Stimulated activated CD8-positive, alpha-beta memory T cell treated with anti-CD3 and anti-CD28 coated beads, Interleukin-2, amount 100 ng/mL, for 1 hour (primary cell): ENCODE data around the gene ATE1.

ENCODE experiments used
- DNase-seq, 2 donors: peaks; one replicate each; pipeline ENCODE4 v3.0.0-alpha.2; 2020; ENCODE audit warnings: low read depth in 2 of 2

Gene ATE1

DNA sequence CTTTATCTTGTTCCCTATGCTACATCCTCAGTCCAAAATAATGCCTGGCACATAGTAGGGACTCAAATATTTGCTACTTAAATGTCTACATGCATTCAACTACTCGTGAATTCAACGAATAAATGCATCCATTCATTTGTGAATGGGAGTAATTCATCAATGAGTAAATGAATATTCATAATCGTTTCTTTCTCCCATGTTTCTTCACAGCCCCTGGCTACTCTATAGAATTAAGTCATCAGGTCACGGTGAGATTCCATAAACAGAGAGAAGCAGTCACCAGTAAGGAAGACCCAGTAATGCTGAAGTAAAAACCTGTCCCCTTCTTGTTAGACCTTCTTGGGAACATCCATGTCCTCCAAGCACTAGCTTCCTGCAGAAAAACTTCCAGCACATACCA is 48.4 kb downstream of the ATE1 start:
- DNase-seq = no peak

GRCh38 chr10:121873236-121873635 is 54.6 kb downstream of the ATE1 start:
- DNase-seq = no peak

GRCh38 chr10:121870413-121870812 is 57.4 kb downstream of the ATE1 start:
- DNase-seq = no peak

- no peak for DNase-seq
These were observed 62.3 kb downstream of the ATE1 start for GRCh38 chr10:121865554-121865953.

GRCh38 chr10:121864653-121865052 is 63.2 kb downstream of the ATE1 start:
- no peak for DNase-seq

- no peak for DNase-seq
These were observed 63.7 kb downstream of the ATE1 start for GRCh38 chr10:121864168-121864567.

DNA sequence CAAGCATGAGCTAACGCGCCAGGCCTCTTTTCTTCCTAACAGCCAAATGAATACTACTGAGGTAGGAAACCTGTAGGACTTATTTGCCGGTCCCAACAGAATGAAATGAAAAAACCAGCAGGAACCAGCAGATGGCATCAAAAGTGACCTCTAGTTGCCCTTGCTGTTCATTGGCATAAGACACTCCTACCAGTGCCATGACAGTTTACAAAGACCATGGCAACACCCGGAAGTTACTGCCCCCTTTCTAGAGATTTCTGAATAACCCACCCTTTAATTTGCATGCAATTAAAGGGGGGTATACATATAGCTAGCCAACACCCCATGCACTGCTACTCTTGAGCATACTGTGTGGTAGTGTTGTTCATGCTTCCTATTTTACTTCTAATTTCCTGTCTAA is 65.2 kb downstream of the ATE1 start:
- no peak for DNase-seq

DNA sequence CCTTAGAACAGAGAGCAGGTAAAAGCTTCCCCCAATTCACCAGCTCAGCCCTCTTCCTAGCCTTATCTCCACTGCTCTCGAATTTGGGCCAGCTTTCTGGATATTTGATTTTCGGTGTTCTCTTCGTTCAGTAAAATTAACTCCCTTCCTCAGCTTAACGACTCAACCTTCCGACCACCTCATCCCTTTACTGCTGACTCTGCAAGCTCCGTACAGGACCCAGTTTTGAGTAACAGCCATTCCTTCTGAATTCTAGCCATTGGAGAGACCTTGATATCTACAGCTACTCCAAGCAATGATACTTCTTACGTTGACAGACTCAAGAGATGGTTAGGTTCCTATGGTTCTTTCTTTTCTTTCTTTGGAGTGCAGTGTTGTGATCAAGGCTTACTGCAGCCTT is 65.8 kb downstream of the ATE1 start:
- DNase-seq = no peak

DNA sequence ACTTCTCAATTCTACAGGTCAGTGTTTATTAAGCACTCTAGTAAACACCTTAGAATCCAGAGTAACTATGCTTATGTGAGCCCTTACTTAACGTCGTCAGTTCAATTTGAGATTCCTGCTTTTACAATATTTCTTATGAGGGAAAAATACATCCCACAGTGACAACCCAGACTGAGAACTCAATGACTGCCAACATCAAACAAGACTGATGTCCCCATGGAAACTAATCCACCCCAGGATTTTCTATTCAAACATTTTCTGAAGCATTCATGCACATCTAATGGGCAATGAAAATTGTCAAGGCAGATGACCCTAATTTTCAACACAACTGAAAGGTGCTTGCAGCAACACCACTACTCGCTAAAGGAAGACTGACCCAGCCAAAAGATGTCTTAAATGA is 67.0 kb downstream of the ATE1 start:
- no peak for DNase-seq

- no peak for DNase-seq
These were observed 72.9 kb downstream of the ATE1 start for GRCh38 chr10:121854809-121855445.

DNA sequence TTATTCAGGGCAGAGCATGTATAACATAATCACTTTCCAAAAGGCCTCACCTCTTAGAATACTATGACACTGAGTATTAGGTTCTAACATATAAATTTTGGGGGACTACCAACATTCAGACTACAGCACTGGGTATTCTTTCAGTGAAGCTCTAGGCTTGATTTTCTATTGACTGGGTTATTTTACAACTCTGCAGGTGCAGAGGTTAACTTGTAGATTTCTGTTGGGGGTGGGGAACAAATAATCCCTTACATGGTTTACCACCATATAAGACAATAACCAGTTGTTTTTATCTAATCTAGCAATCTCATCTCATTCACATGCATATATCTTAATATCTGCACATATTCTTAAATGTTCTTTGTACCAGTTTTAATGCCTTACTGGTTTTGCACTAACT is 73.9 kb downstream of the ATE1 start:
- DNase-seq = no peak

GRCh38 chr10:121851786-121852185 is 76.0 kb downstream of the ATE1 start:
- DNase-seq = no peak

DNA sequence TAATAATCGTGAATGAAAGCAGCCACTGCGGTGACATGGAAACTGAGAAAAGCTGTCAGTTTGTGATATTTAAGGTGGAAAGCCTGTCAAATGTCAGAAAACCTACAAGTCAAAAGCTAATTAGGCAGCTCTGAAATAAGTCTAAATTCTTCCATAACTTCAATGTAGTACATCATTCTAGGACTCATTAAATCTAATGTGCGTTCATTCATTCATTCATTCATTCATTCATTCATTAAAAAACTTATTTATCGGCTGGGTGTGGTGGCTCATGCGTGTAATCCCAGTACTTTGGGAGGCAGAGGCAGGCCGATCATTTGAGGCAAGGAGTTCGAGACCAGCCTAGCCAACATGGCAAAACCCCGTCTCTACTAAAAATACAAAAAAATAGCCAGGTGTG is 79.7 kb downstream of the ATE1 start:
- no peak for DNase-seq

- no peak for DNase-seq
These were observed 81.3 kb downstream of the ATE1 start for GRCh38 chr10:121846555-121846954.

- DNase-seq = no peak
These were observed 82.6 kb downstream of the ATE1 start for GRCh38 chr10:121845044-121845784.

DNA sequence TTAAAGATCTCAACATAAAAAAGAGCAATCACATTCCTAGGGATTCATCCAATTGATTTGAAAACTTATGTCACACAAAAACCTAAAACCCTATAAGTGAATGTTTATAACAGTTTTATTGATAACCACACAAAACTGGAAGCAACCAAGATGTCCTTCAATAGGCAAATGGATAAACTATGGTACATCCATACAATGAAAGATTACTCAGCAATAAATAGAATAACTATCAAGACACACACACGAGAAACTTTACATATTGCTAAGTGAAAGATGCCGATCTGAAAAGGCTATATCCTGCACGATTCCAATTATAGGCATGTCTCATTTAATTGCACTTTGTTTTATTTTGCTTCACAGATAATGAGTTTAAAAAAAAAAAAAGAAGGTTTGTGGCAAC is 83.3 kb downstream of the ATE1 start:
- DNase-seq = no peak

DNA sequence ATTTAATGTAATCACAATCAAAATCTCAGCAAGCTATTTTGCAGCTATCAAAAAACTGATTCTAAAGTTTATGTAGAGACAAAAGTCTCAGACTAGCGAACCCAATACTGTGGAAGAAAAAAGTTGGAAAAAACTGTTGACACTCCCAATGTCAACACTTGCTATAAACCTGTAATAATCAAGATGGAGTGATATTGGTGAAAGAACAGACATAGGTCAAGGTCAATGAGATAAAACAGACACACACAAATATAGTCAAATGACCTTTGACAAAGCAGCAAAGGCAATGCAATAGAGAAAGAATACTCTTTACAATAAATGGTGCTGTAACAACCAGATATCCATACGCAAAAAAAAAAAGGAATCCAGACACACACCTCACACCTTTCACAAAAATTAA is 84.5 kb downstream of the ATE1 start:
- DNase-seq = no peak

DNA sequence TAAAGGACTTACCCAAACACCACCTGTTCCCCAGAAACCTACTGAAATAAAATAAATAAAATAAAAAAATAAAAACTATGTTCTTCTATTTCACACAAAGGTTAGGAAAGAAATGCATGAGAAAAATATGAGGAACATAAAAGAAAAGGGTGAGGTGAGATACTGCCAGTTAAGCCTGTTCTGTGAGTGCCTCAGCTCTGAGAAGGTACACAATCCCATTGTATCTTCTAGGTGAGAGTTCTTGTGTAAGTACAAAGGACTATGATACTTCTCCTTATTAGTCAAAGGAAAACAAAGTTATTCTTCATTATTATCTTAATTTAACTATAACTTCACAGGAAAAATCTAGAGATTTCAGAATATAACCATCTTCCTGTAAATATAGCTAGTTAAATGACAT is 86.0 kb downstream of the ATE1 start:
- DNase-seq = no peak

GRCh38 chr10:121838931-121839330 is 88.9 kb downstream of the ATE1 start:
- no peak for DNase-seq

DNA sequence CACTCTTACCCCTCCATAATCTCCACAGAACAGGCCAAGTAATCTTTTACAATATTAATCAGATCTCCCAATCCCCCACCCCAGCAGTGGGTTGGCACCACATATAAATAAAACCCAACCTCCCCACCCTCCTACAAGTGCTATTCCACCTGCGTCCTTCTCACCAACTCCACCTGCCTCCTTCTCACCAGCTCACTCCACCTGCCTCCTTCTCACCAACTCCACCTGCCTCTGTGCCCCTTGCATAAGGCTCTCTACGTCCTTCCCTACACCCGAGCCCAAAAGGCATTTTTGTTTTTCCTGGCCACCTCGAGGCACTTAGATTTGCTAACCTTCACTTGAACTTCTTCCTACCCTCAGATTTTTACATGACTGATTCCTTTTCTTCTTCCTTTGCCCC is 89.7 kb downstream of the ATE1 start:
- no peak for DNase-seq

DNA sequence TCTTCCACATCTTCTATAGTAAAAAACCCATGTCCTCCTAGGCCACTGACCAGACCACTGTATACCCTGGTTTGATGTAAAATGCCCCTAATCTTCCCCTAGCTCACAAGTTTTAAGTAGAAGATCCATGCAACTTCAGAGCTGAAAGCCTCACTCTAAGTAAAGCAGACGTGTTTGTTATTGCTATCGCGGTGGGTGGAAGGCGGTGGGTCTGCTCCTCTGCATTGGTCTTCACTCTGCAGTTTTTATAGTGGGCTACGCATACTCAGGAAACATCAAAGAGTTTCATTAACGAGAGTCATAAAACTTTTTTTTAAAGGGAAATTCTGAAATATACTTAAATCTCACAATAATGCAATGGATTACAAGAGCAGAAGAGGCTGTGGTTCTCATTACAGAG is 91.7 kb downstream of the ATE1 start:
- DNase-seq = no peak

GRCh38 chr10:121835376-121835775 is 92.5 kb downstream of the ATE1 start:
- DNase-seq = no peak

DNA sequence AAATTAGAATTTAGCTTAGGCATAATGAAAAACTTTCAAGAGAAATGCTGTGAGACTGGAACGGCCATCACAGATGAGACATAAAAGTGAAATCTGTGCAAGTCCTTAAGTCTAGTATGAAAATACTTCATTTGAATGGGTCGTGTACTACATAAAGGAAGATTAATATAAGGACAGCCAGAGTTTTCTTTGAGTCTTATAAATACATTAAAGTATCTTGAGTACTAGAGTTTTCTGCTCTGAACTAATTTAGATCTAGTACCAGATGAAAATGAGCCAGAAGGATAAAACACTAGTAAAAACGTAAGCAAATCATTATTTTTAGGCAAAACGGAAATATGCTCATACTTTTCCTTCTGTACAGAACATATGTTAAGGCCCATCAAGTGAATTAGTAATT is 93.1 kb downstream of the ATE1 start:
- DNase-seq = no peak

DNA sequence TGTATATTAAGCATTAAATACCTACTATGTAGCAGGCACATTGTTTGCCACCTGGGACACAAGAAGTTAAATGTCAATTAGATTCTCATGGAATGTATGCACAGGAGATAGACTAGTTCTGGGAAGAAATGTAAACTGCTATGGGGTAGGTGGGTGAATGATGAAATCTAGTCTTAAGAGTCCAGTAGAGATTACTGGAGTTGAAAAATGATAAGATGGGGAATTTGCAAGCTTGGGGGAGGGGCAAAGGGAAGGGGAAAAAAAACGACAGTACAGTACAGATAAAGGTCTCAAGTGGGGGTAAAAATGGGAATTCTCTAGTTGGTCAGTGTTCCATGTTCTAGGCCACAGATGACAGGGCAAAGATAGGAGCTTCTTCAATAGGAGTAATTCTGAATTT is 94.4 kb downstream of the ATE1 start:
- no peak for DNase-seq
